Measurements from ENCODE around the gene MRTFA. TPM values are rescaled to one million over a fixed set of nuclear protein-coding genes. Genes with fewer than 3 reads are reported as not detected.

Gene MRTFA
- total and polyA plus RNA-seq, 8 donors, result 13.6 to 35.3 (median 24.1) TPM

GRCh38 chr22:40392618-40393017, 243.9 kb downstream of the MRTFA start:
- no peaks in the 10 kb centered on the region for H3K27me3 ChIP-seq
- ATAC-seq (no peak), DNase-seq (no peak), FAIRE-seq (no peak)
- TF ChIP-seq CTCF (IDR thresholded peaks at IDR 0.05), result no peak
- H3K4me3 ChIP-seq, result no peak overlapping the region
- H3K27ac ChIP-seq, result no peak overlapping the region
- no peaks in the 10 kb centered on the region for H3K9me3 ChIP-seq
- H3K36me3 ChIP-seq, result no peaks in the 10 kb centered on the region
- intact Hi-C loops (cut with DNase I), result no loop called here
- peaks cover 31 to 37% (median 36%) of the 10 kb centered on the region in 3 donors for H3K4me1 ChIP-seq
- WGBS, 2 donors, result 83% methylated on average over 2 of the region's 2 CpGs

GRCh38 chr22:40391417-40391816, 245.1 kb downstream of the MRTFA start:
- peaks cover 30 to 36% (median 36%) of the 10 kb centered on the region in 3 donors for H3K4me1 ChIP-seq
- TF ChIP-seq CTCF (IDR thresholded peaks at IDR 0.05), result no peak

GRCh38 chr22:40388231-40388630, 248.3 kb downstream of the MRTFA start:
- TF ChIP-seq CTCF (IDR thresholded peaks at IDR 0.05), result no peak
- Histone ChIP-seq H3K4me1 (peaks cover 29 to 49% (median 40%) of the 10 kb centered on the region in 3 donors), H3K27ac (peak overlapping the region; percentile 33 to 80 (median 68)), H3K27me3 (no peaks in the 10 kb centered on the region), H3K9me3 (no peaks in the 10 kb centered on the region), H3K36me3 (no peaks in the 10 kb centered on the region), H3K4me3 (no peak overlapping the region)
- FAIRE-seq (no peak), DNase-seq (peak in 1 of 6 donors; percentile 43), ATAC-seq (peak; percentile 27 to 63 (median 53))
- intact Hi-C loops (cut with DNase I), result no loop called here
- 20 to 21% methylated on average over 4 of the region's 4 CpGs for WGBS, 2 donors

More at GRCh38 chr22:40391417-40391816, 245.1 kb downstream of the MRTFA start:
- intact Hi-C loops (cut with DNase I), result no loop called here
- Histone ChIP-seq H3K9me3 (no peaks in the 10 kb centered on the region), H3K27ac (no peak overlapping the region), H3K4me3 (no peak overlapping the region), H3K27me3 (no peaks in the 10 kb centered on the region), H3K36me3 (no peaks in the 10 kb centered on the region)
- no peak for DNase-seq
- FAIRE-seq, result no peak
- ATAC-seq, result no peak
- 84 to 86% methylated on average over 2 of the region's 2 CpGs for WGBS, 2 donors

- FAIRE-seq (no peak), DNase-seq (peak in 3 of 6 donors; percentile 57 to 58 (median 57)), ATAC-seq (peak; percentile 76 to 86 (median 84))
- intact Hi-C loops (cut with DNase I), result no loop called here
- Histone ChIP-seq H3K27me3 (no peaks in the 10 kb centered on the region), H3K4me3 (no peak overlapping the region), H3K4me1 (peaks cover 29 to 49% (median 40%) of the 10 kb centered on the region in 3 donors), H3K27ac (peak overlapping the region; percentile 33 to 80 (median 68)), H3K36me3 (no peaks in the 10 kb centered on the region), H3K9me3 (no peaks in the 10 kb centered on the region)
- WGBS, 2 donors, result 10 to 12% methylated on average over 5 of the region's 5 CpGs
- TF ChIP-seq CTCF (IDR thresholded peaks at IDR 0.05), result no peak
These were observed 248.8 kb downstream of the MRTFA start for GRCh38 chr22:40387746-40388145.

- Histone ChIP-seq H3K4me1 (peaks cover 29 to 47% (median 34%) of the 10 kb centered on the region in 3 donors), H3K27me3 (no peaks in the 10 kb centered on the region), H3K9me3 (no peaks in the 10 kb centered on the region), H3K4me3 (peak overlapping the region in 1 of 4 donors; percentile 1), H3K27ac (peak overlapping the region; percentile 27 to 80 (median 48)), H3K36me3 (no peaks in the 10 kb centered on the region)
- FAIRE-seq (no peak), ATAC-seq (peak; percentile 5 to 47 (median 8)), DNase-seq (no peak)
- intact Hi-C loops (cut with DNase I), result no loop called here
- TF ChIP-seq CTCF (IDR thresholded peaks at IDR 0.05), result no peak
- WGBS, 2 donors, result 30 to 36% methylated on average over 10 of the region's 10 CpGs
These were observed 251.3 kb downstream of the MRTFA start for GRCh38 chr22:40385036-40385782.
